Liver (tissue), 3 donors: ENCODE measurements around the gene FIBCD1.

ENCODE experiments used
- ATF3 ChIP-seq: IDR thresholded peaks from 2 replicates; pipeline ENCODE4 v1.6.1; 2016; ENCODE audit warnings: antibody characterized with exemption
- CTCF ChIP-seq: fragments of 150-350 bp; IDR thresholded peaks from 2 replicates; pipeline ENCODE4 v1.5.1; 2017; ENCODE audit warnings: improper control_type of control experiment, low read depth, low read length; ENCODE audit not compliant: missing input control
- FOXA1 ChIP-seq: IDR thresholded peaks from 2 replicates; pipeline ENCODE4 v1.6.1; 2016; ENCODE audit warnings: antibody characterized with exemption
- HNF4G ChIP-seq: IDR thresholded peaks from 2 replicates; pipeline ENCODE4 v1.6.1; 2016; ENCODE audit warnings: antibody characterized with exemption
- REST ChIP-seq: IDR thresholded peaks from 2 replicates; pipeline ENCODE4 v1.6.1; 2016; ENCODE audit warnings: antibody characterized with exemption, mild to moderate bottlenecking
- YY1 ChIP-seq: IDR thresholded peaks from 2 replicates; pipeline ENCODE4 v1.6.1; 2016; ENCODE audit warnings: antibody characterized with exemption, mild to moderate bottlenecking
- donor health status: healthy.
- donor health status: healthy.

- TF ChIP-seq YY1 (no peak), CTCF (no peak), REST (no peak), HNF4G (no peak), FOXA1 (no peak), ATF3 (no peak)
These were observed 80.0 kb downstream of the FIBCD1 start for GRCh38 chr9:130858739-130859705.
